ENCODE measurements around the gene SCAF1.

DNA sequence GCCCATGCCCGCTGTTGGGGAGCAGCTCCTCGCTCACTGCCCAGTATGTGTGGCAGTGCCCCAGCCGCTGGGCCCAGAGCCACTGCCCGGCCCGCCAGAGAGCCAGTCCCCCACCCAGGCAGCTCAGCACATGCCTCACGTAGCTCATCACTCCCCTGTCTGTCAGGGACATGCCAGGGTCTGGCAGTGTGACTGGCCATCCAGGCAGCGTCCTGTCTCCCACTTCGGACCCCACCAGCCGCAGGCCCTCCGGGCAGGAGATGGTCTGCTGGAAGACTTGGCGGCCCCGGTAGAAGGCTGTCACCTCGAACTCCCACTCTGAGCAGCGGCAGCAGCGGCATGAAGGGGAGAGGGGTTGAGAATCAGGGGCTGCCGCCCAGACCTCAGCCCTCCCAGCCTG is 20.0 kb downstream of the SCAF1 start:
- TF ChIP-seq HNRNPH1 (optimal IDR thresholded peaks at IDR 0.05; ENCODE audit: low read depth, low read length): no peak
- TF ChIP-seq MTA3 (CRISPR knock-in tag; IDR thresholded peaks at IDR 0.05): no peak
- no peak for TF ChIP-seq RAD21 (CRISPR knock-in tag; IDR thresholded peaks at IDR 0.05)
- TF ChIP-seq, protein P1, sequence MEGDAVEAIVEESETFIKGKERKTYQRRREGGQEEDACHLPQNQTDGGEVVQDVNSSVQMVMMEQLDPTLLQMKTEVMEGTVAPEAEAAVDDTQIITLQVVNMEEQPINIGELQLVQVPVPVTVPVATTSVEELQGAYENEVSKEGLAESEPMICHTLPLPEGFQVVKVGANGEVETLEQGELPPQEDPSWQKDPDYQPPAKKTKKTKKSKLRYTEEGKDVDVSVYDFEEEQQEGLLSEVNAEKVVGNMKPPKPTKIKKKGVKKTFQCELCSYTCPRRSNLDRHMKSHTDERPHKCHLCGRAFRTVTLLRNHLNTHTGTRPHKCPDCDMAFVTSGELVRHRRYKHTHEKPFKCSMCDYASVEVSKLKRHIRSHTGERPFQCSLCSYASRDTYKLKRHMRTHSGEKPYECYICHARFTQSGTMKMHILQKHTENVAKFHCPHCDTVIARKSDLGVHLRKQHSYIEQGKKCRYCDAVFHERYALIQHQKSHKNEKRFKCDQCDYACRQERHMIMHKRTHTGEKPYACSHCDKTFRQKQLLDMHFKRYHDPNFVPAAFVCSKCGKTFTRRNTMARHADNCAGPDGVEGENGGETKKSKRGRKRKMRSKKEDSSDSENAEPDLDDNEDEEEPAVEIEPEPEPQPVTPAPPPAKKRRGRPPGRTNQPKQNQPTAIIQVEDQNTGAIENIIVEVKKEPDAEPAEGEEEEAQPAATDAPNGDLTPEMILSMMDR (CRISPR knock-in tag; IDR thresholded peaks at IDR 0.05): no peak
- TF ChIP-seq FIP1L1 (IDR thresholded peaks at IDR 0.05; ENCODE audit: borderline replicate concordance, insufficient read depth, low read depth, low read length): no peak
- TF ChIP-seq RNF2 (conservative IDR thresholded peaks at IDR 0.05; ENCODE audit: low read depth): no peak
- no peak for TF ChIP-seq ZNF274 (CRISPR knock-in tag; IDR thresholded peaks at IDR 0.05)
- no peak for TF ChIP-seq NKX3-1 (CRISPR knock-in tag; IDR thresholded peaks at IDR 0.05)
- no peak for TF ChIP-seq ZKSCAN5 (CRISPR knock-in tag; IDR thresholded peaks at IDR 0.05)
- no peak for TF ChIP-seq KDM1A (CRISPR knock-in tag; IDR thresholded peaks at IDR 0.05)
- TF ChIP-seq PHF20 (CRISPR knock-in tag; IDR thresholded peaks at IDR 0.05): no peak

All from HepG2 (cell line).